ENCODE data around the gene PCDH12.

PCDH12 gene

DNA sequence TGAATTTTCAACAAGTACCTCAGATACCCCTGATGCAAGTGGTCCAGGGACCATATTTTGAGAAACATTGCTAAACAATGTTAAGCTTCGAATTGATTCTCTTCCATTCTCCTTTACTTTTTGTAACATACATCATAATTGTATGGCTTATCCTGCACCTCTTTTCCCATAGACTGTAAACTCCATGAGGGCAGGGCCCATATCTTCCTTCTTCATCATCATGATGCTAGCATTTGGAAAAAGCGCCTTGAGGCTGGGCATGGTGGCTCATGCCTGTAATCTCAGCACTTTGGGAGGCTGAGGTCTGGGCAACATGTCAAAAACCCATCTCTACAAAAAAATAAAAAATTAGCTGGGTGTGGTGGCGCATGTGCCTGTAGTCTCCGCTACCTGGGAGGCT lies 48.8 kb downstream of the PCDH12 start:
- no peak for DNase-seq (ENCODE audit: low read depth in 2 of 2)

DNA sequence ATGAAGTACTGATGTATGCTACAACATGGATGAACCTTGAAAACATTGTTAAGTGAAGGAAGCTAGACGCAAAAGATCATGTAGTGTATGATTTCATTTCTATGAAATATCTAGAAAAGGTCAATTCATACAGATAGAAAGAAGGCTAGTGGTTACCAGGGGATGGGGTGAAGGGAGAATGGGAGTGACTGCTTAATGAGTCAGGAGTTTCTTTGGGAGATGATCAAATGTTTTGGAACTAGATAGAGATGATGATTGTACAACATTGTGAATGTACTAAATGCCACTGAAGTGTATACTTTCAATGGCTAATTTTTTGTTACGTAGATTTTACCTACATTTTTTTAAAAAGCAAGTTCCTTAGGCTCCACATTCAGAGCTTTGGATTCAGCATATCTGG lies 49.2 kb downstream of the PCDH12 start:
- DNase-seq (ENCODE audit: low read depth in 2 of 2), result no peak

DNA sequence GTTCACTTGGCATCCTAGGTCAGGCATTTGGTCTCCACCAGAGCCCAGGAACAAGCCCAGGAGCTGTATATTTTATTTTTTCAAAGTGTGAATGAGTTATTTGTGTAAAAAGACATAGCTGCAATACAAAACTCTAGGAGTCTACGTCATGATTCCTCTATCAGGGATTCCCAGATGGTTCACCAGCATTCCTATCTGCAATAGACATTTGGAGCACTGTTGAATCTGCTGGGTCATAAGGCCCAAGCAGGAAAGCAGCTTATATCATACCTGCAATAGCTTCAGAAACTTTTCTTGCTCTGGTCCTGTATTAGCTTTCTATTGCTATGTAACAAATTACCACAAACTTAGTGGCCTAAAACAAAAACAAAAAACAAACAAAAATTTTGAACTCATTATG lies 51.0 kb downstream of the PCDH12 start:
- no peak for DNase-seq (ENCODE audit: low read depth in 2 of 2)

DNA sequence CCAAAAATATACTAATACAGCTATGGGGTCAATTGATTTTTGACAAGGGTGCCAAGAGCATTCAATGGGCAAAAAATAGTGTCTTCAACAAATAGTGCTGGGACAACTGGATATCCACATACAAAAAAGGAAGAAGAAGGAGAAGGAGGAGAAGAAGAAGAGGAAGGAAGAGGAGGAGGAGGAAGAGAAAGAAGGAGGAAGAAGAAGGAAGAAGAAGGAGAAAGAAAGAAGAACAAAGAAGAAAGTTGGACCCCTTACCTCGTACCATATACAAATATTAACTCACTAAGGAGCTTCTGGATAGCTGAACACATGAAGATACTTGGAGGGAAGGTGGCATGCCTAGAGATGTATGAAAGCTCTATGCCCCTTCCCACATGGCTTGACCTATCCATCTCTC lies 51.5 kb downstream of the PCDH12 start:
- DNase-seq (ENCODE audit: low read depth in 2 of 2), result no peak

DNA sequence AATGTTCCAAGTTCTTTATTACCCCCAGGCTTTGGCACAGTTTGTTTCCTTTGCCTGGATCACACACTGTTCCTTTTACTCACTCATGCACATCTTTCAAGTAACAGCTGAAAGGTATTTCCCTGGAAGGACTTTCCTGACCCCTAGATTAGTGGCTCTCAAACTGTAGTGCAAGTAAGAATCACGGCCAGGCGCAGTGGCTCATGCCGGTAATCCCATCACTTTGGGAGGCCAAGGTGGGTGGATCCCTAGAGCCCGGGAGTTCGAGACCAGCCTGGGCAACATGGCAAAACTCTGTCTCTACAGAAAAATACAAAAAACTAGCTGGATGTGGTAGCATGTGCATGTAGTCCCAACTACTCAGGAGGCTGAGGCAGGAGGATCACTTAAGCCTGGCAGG lies 53.5 kb downstream of the PCDH12 start:
- no peak for DNase-seq (ENCODE audit: low read depth in 2 of 2)

DNA sequence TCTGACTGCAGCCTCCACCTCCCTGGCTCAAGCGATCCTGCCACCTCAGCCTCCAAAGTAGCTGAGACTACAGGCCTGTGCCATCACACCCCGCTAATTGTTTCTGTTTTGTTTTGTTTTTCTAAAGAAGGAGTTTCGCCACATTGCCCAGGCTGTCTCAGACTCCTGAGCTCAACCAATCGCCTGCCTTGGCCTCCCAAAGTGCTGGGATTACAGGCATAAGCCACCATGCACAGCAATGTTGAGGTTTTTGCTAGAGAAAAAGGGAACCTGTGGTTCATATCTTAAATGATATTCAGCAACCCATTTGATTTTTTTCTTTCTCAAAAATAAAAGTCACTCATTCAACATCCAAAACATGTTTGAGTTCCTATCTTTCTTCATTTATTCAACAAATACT lies 54.7 kb downstream of the PCDH12 start:
- no peak for DNase-seq (ENCODE audit: low read depth in 2 of 2)

DNA sequence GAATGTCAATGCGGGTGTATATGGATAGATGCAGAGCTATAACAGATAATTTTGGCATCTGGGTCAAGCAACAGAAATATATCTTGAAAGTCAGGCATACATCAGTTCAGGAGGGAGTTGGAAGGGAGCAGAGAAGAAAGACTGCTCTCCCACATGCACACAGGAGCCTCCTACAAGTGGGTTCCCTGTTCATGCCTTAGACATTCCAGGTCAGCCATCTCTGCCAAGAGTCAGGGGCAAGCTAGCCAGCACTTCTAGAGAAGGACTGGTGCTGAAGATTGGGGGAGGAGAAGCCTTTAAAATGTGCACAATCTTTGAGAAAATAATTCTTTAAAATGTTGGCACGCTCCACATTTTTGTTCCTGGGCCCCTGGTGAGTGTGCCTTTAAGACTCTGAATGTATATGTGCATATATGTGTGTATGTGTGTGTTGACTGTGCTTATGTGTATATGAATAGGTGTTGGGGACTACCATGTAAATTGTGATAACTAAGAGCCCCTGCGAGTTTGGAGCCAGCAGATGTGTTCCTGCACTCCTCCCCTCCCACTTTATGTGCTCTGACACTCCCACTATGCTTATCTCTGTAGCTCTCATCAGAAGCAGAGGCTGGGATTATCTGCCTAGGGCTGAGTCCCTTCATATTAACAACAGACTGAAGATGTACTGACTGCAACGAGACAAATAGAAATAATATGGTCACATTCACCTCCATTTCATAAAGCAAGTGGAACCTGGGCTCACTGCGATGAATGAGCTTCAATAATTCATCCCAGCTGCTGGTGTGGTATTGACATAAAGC lies 55.8 kb downstream of the PCDH12 start:
- no peak for DNase-seq (ENCODE audit: low read depth in 2 of 2)

DNA sequence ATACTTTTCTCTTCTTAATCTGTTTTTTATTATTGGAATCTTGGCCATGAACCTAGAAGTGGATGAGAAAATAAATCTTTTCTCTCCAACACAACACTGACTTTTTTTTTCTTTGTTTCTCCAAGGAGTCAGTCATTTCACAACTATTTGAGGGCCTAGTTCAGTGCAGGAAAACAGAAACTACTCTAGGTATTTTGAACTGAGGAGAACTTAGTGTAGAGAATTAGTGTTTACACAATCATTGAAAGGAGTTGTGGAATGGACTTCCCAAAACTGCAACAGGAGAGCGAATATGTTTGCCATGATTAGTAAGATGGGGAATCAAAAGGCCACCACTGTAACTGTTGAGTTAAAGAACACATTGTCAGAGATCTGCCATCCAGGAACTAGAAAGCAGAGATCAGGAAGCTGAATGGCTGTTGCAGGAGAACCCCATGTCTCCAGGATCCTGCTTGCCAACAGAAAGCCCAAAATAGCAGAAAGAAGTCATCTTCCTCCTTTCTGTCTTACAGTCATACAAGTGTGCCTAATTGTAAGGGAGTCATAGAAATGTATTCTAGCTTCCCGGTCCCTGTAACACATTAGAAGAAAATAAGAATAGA lies 59.5 kb downstream of the PCDH12 start:
- DNase-seq (ENCODE audit: low read depth in 2 of 2), result no peak

DNA sequence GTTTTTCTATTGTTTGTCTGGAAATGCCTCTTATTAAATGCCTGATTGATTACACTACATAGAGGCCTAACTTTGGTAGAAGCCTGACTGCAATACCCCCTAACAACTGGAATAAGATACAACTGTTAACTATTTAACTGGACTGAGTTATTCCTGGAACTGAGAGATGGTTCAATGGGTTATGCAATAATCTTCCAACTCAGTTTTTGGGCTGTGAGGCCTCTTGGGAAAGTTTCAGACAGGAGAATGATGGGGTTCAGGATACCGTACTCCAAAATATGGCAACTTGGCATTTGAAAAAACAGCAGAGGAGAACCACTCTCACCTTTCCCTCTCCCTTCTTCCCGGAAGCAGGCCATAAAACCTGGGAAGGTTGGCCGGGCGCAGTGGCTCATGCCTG lies 60.6 kb downstream of the PCDH12 start:
- no peak for DNase-seq (ENCODE audit: low read depth in 2 of 2)
